NCI-H226 (cell line): ENCODE measurements around the gene GRHL1.

ENCODE experiments used
- DNase-seq: peaks from one replicate; pipeline ENCODE4 v3.0.0-alpha.2; 2015

The GRHL1 gene

GRCh38 chr2:9974343-9974742 is 22.9 kb downstream of the GRHL1 start:
- no peak for DNase-seq

DNA sequence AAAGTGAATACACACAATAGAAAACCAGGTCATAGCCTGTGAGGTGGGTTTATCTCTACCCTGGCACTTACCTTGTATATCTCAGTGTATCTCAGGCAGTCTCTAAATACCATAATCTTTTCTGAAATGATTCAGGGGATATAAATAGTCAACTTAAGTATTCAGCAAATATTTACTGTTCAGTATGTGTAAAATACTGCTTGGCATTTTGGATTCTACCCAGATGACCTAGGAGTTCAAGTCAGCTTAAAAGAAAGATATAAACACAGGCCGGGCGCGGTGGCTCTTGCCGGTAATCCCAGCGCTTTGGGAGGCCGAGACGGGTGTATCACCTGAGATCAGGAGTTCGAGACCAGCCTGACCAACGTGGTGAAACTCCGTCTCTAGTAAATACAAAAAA is 23.8 kb downstream of the GRHL1 start:
- peak; percentile 64 for DNase-seq

DNA sequence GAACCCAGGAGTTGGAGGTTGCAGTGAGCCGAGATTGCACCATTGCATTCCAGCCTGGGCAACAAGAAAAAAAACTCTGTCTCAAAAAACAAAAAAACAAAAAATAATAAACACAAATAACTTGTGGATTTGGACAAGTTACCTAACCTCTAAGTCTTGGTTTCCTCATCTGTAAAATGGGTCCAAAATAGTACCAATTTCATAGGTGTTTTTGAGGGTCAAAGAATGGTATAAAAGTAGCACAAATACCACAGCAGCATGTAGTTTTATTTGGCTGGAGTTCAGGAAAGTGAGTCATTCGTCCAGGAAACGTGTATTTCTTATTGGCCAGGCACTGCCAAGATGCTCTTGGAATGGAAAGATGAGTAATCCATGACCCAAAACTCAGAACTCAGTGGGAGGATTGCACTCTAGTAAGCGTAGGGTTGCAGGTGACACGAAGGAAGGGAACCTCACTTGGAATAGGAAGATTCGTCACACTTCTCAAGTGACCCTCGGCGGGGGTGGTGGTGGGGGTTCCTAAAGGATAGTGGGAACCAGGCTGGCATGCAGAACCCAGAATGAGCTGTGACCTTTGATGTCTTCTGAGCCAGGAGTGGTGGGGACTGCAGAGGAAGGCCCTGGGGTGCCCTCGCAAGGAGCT is 24.4 kb downstream of the GRHL1 start:
- DNase-seq, result peak; percentile 97

GRCh38 chr2:9979977-9980376 is 28.5 kb downstream of the GRHL1 start:
- no peak for DNase-seq

DNA sequence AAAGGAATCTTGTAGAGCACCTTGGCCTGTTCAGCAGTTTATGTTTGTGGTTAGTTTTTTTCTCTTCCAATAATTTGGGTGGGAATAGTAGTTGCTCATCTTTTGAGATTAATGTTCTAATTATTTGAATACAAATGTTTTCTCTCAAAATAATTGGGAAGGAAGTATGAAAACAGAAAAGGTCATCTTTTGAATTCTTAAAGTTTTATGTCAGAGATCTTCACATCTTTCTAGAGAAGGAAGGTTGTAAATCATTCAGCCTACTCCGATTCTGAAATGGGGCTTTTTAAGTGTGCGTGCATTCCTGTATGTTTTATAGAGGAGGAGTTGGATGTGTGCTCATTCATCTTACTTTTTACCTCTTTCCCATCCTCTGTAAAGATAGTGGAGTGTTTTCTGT is 29.0 kb downstream of the GRHL1 start:
- no peak for DNase-seq

DNA sequence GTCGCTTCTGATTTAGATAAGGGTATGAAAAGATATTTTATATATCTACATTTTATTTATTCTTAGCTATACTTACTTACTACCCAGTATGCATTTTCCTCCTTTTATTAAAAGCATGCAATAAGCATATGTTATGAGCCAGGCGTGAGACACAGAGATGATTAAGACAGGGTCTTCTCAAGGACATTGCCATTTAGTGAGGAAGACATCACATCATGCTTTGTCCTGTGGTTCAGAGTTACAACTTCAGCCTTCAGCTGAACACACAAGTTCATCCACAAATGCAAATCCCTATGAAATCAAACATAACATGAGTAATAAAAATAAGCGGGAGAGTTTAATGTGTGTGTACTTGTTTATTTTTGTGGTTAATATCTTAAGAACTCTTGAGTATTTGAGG is 30.2 kb downstream of the GRHL1 start:
- DNase-seq, result no peak

GRCh38 chr2:9982248-9982647 is 30.8 kb downstream of the GRHL1 start:
- no peak for DNase-seq

DNA sequence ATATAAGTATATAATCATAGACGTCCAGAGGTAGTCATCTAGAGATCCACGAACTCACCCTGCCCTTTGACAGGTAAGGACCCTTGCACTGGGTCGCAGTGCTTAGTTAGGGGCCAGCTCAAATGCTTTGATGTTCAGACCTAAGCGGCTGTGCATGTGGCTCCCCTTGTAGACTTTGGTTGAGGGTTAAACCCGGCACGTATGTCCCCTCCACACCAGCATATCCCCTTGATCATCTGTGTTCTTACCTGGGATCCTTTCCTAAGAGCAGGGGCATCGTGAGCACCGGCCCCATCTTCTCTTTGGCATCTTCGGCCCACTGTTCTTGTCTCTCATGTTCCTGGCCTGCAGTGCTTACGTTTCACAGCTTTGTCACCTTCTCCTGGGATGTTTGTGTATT is 31.4 kb downstream of the GRHL1 start:
- DNase-seq, result no peak

GRCh38 chr2:9983401-9984216 is 32.1 kb downstream of the GRHL1 start:
- DNase-seq, result no peak

DNA sequence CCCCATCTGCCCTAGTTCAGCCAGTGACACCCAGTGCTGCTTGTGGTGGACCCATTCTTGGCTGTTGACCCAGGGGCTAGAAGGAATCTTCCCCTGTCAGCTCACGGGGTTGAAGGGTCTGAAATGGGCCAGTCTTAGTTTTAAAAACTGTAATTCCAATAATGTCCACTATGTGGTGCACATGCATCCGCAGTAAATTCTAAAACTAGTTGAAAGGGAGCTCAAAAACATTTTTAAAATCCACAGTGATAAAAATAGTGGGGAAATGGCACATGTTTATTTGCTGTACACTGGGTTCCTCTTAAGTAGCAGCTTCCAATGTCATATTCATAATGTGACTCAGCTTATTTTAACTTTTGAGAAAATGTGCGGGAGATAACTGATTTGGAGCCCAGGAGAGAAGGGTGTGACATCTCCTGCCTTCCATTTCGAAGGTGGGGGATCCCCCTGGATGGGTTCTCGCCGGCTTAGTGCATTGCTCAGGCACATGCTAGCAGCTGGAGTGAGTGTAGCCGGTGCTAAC is 32.8 kb downstream of the GRHL1 start:
- DNase-seq, result peak; percentile 12

- DNase-seq, result no peak
Observed at GRCh38 chr2:9984871-9985480, 33.5 kb downstream of the GRHL1 start.

DNA sequence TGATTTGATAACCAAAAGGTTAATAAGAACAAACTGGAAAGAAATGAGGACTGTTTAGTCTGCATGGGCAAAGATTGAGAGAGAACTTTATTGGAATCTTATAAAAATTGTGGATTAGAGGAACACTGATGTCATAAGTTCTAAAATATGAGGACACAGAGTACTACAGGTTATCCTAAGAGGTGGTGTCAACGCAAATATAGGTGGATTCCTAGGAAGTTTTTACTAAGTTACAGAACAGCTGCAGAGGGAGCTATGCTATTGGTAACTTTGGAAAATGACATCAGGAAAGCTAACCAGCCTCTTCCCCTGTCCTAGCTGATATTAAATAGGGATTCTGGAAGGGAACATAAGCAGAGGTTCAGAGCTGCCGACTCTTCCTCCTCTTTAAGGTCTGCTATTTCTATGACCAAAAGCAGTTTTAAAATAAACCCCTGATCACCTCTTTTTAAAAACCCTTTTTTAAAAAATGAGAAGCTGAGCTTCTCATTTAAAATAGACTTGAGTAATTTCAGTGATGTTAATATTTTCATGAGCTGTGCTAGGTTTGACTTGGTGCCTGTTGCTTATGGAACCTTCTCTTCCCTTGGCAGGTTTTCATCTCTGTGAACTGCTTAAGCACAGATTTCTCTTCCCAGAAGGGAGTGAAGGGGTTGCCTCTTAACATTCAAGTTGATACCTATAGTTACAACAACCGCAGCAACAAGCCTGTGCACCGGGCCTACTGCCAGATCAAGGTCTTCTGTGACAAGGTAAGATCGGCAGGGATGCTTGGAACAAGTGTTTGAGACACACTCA is 34.2 kb downstream of the GRHL1 start:
- DNase-seq, result no peak

- no peak for DNase-seq
Observed at GRCh38 chr2:9988320-9988719, 36.8 kb downstream of the GRHL1 start.

GRCh38 chr2:9990736-9991135 is 39.2 kb downstream of the GRHL1 start:
- DNase-seq, result no peak

DNA sequence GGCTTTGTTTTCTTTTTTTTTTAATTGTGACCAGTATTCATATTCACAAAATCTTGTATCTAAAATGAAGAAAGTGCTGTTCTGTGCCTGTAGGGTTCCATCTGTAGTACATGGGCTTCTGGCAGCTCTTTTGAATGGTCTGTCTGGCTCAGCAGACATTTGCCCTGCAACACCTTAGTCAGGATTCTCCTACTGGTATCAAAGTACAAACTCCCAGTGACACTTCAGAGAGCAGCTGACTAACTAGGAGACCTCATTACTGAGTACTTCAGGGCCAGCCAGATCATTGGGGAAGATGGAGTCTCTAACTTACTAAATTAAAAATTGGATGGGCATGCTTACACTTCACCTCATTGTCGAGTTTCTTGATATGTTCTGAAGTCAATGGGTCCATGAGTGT is 39.7 kb downstream of the GRHL1 start:
- DNase-seq, result no peak

GRCh38 chr2:9991829-9992273 is 40.4 kb downstream of the GRHL1 start:
- DNase-seq, result peak; percentile 20

DNA sequence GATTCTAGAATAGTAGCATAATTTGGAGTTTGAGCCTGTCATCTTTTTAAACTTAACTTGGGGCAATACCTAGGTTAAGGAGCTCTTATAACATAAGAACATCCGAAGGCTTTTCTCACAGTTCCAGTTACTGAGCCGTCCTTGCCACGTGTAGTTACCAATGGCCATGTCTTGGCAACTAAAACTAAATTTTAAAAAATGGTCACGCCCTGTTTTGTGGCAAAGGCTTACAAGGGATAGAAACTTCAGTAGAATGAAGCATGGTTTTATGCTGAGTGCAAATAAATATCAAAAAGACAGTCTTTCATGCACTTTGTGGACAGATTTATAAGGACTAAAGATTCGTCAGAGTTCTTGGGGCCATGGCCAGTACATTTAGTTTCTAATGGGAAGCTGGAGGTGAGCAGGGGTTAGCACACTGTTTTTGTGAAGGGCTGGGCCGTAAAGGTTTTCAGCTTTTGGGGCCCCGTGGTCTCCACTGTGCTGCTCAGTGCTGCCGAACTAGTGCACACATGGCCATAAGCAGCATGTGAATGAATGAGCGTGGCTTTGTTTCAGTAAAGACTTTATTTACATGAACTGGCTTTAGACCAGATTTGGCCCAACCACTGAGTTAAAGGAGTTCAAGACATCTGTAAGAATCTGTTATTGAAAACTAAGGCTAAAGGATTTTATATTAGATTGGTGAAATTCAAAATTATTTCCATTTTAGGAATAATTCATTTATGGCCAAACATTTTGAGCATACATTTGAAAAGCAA is 41.1 kb downstream of the GRHL1 start:
- no peak for DNase-seq

GRCh38 chr2:9993488-9994165 is 42.1 kb downstream of the GRHL1 start:
- DNase-seq, result no peak

GRCh38 chr2:9994462-9994861 is 43.0 kb downstream of the GRHL1 start:
- no peak for DNase-seq

DNA sequence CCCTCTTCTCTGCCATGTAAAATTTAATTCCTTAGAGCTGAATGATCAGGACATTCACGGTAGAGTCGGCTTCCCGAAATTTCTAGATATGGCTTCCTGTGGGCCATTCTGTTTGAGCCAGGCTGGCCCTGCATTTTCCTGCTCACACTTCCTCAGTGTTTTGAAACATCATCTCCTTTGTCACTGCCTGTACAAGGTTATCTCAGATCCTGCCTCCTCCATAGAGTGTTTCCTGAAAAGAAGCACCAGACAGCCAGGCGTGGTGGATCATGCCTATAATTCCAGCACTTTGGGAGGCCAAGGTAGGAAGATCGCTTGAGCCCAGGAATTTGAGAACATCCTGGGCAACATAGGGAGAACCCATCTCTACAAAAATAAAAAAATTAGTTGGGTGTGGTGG is 43.6 kb downstream of the GRHL1 start:
- DNase-seq, result no peak

- DNase-seq, result no peak
Observed at GRCh38 chr2:9996321-9996720, 44.8 kb downstream of the GRHL1 start.

DNA sequence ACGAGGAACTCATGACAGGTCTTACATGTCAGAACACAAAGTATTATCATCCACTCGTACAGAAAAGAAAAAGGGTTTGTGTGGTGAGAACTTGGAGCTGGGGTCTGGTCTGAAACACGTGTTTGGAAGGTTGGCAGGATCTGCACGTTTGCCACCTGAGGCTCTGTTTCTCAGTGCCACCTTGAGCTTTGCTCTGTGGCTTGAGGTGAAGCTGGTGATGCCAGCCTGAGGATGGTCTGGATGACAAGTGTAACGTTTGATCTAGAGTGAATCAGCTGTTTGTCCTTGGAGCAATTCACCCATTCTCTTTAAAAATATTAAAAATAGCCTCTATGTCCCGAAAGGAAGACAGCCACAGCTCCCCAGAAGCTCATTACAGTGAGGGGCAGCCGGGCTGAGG is 46.4 kb downstream of the GRHL1 start:
- DNase-seq, result no peak
